ENCODE data around the gene IRX2.

GRCh38 chr5:2797981-2798380, 46.5 kb upstream of the IRX2 start:
- no peak for TF ChIP-seq CTCF (IDR thresholded peaks at IDR 0.05; ENCODE audit: insufficient read depth, low read depth, low read length)
- no peak for TF ChIP-seq EZH2 (IDR thresholded peaks at IDR 0.05; ENCODE audit: insufficient read depth, low read length)

Data from astrocyte (in vitro differentiated cells and primary cell).